ENCODE measurements around the gene GNG2.

The GNG2 gene

DNA sequence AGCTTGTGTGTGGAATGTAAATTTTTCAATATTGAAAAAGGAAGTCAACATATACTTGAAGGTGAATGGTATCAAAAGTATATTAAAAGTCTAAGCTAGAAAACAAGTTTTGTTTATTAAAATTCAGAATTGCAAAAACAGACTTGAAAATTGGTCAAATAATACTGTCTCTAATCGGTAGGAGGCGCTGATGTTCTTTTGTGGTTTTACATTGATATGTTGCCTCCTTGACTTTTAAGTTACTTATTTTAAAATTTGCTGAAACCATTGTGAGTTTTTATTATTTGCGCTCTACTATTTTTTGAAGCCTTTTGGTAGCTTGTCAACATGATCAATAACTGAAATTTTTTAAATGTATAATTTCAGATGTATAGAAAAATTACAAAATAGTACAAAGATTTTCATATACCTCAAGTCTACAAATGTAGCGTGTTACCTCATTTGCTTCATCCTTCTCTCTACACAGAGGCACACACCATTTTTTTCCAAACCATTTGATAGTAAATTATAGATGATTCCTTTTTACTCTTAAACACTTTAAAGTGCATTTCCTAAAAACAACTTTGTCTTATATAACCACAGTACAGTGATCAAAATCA, 135.8 kb downstream of the GNG2 start:
- no peak for DNase-seq (ENCODE audit: low read depth)

DNA sequence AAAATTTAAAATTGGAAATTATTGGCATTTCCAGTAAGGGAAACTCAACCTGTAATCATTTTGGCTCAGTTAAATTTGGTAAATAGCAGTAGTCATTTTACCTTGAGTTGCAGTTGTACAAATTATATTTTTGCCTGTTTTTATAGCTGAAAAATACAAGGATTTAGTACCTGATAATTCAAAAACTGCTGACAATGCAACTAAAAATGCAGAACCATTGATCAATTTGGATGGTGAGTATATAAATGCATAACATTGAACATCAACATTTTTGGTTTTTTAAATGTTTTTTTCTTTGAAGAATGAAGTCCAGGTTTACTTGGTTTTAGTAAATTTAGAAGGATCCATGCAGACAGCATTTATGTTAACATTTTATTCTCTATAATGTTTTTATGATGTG, 137.9 kb downstream of the GNG2 start:
- DNase-seq (ENCODE audit: low read depth), result no peak

DNA sequence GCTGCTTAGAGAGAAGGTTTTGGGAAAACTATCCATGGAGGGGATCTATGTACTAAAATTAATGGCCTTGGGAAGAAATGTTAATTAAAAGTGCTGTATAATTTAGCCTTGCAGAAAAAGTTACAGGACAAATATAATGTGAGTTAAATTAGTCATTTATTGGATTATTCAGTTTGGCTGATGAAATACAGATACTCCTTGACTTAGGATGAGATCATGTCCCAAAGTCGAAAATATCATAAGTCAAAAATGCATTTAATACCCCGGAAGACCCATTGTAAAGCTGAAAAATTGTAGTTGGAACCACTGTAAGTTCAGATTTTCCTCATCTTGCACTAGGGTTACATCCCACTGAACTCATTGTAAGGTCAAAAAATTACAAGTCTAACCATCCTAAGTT, 138.7 kb downstream of the GNG2 start:
- no peak for DNase-seq (ENCODE audit: low read depth)

DNA sequence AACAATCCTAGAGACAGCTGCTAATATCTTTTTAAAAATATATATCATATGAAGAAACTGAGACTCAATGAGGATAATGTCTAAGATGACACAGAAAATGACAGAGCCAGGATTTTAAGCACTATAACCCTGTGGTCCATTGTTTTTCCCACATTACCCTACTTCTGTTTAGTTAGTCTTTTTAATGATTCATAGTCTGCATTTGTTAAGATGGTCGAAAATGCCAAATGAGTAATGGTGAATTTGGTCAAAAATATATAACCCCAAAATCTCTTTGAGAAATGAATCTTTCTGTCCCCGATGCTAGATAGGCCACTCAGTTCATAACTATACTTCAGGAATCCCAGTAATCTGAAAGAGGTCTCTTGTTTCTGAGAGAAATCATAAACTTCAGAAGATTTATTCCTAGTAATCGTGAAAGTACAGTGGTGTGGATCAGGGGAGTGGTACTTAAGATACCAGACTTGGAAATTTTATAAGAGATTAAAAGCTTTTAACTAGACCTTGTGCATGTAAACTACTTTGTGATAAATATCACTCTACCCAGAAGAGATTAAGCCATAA, 139.7 kb downstream of the GNG2 start:
- DNase-seq (ENCODE audit: low read depth), result no peak

DNA sequence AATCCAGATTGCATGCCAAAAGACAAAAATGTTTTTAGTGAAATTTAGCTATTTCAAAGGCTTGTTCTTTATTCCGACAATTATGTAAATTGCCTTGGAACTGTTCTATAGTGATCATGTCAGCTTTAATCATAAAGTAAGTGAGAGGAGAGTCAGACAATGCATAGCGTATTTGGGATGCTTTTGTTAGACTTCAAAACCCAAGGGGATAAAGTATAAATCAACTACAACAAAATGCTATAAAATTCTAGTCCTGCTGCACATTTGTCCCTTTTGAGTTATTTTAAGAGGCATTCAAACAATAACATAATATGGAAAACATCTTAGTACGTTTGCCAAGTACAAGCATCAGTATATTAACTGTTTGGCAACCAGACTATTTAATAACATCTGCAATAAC, 140.3 kb downstream of the GNG2 start:
- no peak for DNase-seq (ENCODE audit: low read depth)

DNA sequence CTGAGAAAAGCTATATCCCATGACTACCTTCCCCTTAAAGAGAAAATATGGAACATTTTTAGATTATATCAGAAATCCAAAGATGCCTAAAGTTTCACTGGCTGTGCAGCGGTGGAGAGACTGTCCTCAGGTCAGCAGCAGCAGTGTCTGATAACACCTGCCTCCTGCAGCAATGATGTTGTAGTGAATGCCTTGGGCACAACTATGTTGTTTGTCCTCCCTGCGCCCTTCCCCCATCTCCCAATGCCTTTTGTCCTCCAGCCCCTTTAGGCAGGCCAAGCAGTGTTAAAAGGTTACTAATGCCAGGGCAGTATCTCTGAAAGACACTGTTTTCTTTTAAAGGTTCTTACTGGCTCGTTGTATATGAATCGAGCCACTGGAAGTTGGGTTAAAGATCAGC, 142.1 kb downstream of the GNG2 start:
- DNase-seq (ENCODE audit: low read depth), result no peak

DNA sequence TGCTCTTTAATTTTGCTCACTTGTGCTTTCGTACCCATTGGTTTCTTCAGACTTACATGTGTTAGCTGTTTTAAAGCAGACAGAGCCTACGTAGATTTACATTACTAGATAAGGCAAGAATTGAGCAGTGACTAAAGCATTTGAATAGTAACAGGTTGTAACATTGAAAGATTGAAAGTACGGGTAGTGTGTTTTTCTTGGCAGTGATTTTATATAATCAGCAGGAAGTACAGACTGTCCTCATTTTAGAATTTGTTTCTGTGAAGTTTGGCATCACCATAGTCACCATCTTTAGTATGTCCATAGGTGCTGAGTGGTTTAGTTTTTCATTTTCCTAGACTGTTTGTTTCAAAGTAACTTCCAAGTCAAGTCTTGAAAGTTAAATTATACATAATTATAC, 142.9 kb downstream of the GNG2 start:
- DNase-seq (ENCODE audit: low read depth), result no peak

DNA sequence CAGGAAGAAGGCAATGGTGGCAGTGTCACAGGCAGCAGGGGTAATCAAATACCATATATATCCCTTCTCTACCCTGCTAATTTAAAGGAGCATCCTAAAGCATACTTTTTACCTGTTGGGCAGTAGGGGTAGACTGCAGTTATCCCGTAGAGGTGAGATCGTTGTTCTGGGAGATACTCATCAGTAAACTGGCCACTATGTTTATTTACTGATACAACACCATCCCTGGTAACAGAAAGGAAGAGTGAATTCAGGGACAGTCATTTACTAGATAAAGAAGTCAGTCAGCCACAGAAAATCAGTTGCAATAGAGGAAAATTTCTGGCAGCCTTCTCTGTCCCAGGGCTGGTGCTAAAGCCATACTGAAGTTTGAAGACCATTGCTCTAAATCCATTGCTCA, 145.2 kb downstream of the GNG2 start:
- no peak for DNase-seq (ENCODE audit: low read depth)

DNA sequence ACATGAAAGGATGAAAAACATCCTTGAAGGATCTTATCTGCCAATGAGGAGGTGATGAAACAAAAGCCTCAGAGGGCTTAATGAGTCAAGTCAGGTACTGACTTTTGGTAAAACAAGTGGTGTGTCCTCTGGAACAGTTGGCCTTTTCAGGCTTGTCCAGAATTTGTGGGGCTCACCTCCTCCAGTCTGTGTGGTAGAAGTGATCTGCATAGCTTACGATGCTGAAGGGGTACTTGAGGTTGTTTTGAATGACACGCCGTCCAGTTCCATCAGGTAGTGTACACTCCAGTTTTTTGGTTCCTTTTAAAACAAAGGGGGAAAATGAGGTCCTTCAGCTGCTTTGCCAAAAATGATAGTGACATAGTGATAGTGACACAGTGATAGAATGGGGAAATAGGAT, 145.9 kb downstream of the GNG2 start:
- no peak for DNase-seq (ENCODE audit: low read depth)

DNA sequence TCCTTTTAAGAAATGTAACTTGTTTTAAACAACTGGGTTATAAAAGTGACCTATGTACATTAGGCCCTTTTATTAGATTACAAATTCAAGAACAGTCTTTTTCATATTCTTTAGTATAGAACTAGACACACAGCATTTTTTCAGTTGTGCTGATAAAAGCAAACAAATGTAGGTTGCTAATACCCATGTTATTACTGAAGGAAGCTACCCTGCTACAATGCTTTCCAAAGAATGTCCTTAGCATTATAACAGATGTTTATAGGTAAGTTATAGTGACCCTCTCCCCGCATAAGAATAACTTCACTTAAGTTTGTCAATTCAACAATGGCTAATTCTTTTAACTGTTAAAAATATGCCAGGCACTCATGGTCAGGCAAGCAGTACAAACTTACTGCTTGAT, 146.8 kb downstream of the GNG2 start:
- no peak for DNase-seq (ENCODE audit: low read depth)

DNA sequence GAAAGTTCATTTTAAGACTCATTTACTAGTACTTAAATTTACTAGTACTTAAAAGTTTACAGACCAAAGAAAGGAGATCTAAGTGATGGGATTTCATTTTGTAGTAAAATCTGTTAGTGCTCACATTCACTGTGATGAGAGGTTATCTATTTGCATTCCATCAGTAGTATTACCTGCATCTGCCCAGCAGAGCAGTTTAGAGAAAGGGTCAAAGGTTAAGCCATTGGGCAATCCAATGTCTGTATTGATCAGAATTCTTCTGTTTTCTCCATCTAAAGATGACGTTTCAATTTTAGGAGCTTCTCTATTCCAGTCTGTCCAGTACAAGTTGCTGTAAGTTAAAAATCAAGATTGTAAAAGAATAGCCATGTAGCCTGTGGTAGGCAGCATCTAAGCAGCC, 147.2 kb downstream of the GNG2 start:
- DNase-seq (ENCODE audit: low read depth), result no peak

DNA sequence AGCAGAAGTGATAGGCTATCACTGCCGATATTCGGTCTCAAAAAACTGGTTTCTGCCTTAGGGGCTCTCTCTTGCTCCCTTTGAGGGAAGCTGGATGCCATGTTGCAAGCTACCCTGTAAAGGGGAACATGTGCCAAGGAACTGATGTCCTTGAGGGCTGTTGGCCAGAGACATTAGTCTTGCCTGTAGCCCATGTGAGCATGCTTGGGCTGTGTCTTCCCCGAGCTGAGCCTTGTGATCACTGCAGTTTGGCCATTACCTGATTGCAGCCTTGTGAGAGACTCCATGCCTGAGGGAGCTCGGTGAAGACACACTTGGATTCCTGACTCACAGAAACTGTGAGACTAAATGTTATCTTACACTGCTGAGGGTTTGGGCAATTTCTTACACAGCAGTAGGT, 147.7 kb downstream of the GNG2 start:
- DNase-seq (ENCODE audit: low read depth), result no peak

DNA sequence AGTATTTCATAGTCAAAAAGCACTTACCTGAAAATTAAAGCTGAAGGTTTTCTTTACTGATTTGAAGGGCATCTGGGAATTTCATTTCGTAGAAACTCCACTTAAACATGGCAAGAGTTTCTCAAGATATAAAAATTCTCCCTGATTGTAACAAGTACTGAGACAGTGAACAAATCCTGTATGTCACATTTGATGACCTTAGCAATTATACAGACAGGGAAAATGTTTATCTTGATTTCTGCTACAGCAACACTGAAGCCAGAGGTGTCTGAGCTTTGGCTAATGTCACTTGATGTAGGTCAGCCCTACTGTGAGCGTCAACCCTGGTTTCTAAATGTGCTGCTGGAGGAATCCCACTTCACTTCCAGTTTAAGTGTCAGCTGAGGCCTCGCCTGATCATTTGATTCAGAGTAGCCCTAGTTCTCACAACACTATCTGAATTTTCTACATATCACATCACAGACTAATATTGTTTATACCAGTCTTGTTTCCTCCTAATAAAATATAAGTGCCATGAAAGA, 149.8 kb downstream of the GNG2 start:
- no peak for DNase-seq (ENCODE audit: low read depth)

DNA sequence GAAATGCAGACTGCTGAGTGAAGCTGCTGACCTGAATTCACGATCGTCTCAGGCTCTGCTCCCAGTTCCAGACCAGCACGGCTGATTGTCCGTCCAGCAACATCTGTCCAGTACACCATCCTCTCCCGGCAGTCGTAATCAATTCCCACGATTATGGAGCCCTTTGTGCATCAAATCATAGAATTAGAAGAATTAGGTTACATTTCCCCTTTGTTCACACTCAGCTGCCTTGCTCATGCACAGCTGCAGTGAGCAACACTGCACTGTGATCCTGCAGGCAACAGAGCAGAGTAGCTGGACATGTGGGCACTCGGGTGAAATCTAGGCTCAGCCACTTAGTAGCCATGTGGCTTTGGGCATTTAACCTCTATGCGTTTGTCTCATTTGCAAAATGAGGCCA, 151.1 kb downstream of the GNG2 start:
- no peak for DNase-seq (ENCODE audit: low read depth)

DNA sequence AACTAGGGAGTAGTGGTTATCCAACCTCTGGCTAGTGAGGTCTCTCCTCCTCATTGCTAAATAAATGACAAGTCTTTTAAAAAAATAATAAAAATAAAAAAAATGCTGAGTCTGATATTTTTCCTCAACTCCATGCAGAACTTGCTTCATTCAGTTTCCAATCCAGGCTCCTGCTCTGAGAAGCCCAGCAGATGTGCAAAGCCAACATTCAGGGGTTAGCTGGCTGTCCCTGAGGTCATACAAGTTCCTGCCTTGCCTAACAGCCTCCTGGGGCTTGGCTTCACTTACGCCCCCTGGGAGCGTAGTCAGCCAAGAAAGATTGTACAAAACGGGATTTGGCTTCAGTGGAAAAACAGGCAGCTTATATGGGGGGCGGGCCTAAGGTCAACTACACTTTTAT, 152.2 kb downstream of the GNG2 start:
- no peak for DNase-seq (ENCODE audit: low read depth)

DNA sequence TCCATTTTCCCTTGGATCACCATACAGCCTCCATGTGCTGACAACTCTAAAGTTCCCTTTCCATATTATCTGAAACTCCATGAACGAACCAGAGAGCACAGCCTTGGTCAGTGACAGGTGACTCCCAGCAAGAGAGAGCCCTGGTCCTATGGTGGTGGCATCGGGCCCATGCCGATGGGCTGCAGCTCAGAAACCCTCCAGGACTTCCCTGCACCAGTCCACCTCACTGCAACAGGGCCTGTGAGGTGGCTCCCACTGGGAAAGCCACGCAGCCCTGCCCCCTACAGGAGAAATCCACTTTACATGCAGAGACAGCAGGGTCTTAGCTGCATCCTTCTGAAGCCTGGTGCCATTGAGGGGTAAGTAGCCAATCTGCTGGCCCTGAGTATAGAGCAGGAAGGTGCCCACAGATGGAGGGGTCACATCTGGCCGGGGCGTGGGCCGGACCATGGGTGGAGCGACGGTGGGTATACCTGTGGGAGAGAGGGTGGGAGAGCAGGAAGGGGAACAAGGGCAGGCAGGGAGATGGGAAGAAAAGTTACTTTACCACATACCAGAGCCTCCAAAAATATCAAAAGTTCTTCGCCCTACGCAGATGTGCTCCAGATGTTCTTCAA, 153.7 kb downstream of the GNG2 start:
- no peak for DNase-seq (ENCODE audit: low read depth)

DNA sequence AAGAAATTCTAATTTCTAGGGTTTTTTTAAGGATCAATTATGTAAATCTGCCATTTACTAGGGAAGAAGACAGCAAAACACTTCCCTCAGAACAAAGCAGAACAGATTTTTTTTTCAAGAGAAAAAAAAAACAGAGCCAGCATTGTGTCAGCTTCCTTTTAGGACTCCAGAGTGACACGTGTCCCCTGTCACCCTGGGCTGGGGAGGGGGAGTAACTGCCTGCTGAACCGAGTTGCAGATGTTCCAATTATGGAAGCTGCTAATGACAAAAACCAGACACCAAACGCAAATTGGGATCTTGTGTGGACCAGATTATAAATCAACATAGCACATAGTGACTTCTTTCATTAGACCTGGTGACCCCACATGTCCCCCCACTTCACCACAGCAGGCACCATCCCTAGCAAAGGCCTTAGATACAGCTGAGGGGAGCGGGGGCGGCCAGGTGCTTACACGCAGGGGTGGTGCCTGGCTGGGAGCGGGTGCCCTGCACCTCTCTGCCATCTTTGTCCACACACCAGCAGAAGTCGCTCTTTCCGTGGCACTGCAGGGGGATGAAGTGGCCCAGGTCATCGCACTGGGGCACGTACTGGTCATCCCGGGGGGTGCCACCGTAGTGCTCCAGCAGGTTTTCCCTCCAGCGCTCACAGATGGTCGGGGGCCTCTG, 154.3 kb downstream of the GNG2 start:
- no peak for DNase-seq (ENCODE audit: low read depth)

DNA sequence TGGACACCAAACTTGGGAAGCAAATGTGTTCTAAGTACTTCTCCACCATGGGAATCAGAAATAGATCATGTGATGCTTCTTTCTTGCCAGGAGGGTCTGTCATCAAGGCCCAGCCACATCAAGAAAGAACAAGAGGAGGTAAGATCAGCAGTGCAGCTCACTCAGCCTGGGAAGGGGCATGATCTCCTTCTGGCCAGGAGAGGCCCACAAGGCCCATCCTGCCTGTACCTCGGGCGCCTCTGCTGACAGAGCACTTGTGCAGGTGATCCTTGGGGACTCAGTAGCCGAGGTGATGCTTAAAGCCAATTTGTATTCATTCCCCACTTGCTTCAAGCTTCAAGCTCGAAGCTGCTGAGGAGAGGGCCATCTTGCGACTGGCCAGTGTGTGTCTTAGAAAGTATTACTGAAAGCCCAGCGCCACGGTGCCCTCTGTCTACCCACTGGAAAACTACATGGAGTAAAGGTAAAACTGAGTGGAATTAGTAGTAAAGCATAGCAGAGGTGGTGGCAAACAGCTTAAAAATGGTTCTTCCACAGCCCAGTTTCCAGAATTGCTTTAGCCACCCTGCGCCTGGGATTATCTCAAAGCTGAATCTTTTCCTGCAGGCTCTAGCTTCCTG, 155.1 kb downstream of the GNG2 start:
- DNase-seq (ENCODE audit: low read depth), result no peak

DNA sequence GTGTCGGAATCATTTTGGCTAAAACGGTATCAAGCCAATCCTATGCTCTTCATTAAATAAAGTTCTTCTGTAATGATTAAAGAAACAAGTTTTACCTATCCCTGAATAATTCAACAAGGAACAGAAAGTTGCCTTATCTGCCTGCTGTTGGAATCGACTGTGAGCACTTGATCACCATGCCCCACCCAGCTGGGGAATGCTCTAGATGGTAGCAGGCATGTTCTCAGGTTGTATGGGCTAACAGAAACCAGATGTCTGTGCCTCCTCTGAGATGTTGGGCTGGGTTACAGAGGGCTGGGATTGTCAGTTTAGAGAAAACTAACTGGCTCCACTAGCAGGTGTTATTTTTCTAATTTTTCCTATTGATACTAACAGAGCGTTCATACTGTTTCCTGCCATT, 157.8 kb downstream of the GNG2 start:
- DNase-seq (ENCODE audit: low read depth), result no peak

DNA sequence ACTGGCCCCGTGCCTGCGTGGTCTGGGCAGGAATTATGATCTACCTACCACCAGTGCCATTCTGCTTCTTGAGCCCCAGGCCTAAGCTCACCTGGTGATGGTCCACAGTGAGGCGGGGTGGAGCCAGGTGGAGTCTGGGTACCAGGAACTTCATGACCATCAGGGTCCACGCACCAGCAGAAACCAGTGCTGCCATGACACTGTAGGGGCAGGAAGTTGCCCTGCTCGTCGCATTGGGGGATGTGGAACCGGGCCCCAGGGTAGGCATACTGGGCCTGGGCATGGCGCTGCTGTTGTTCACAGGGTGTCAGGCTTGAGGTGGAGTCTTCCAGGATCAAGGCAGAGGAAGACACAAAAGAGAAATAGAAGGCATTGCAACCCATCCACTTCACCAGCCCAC, 158.6 kb downstream of the GNG2 start:
- DNase-seq (ENCODE audit: low read depth), result no peak
